Gastrocnemius medialis (tissue), 4 donors: ENCODE results near the gene CLDN6.

ENCODE experiments used
- CTCF ChIP-seq, 5 experiments: fragments of 450-650 bp in 3 of 5; fragments of 200-600 bp in 2 of 5; sonication (generic) in 2 of 5; IDR thresholded peaks in 4 of 5; conservative IDR thresholded peaks in 1 of 5; 1 replicate in 4 of 5; 2 replicates in 1 of 5; pipeline ENCODE4 v1.5.1; 2016 to 2019; ENCODE audit warnings: antibody characterized with exemption in 5 of 5, mild to moderate bottlenecking in 3 of 5, moderate library complexity in 3 of 5
- POLR2A ChIP-seq, 2 donors: fragments of 450-650 bp; IDR thresholded peaks; one replicate each; pipeline ENCODE4 v1.6.1; 2017; ENCODE audit warnings: antibody characterized with exemption in 2 of 2, mild to moderate bottlenecking in 2 of 2, moderate library complexity in 2 of 2

- TF ChIP-seq CTCF (IDR thresholded peaks at IDR 0.05 in 4 of 5, conservative IDR thresholded peaks at IDR 0.05 in 1 of 5) (no peak), POLR2A (IDR thresholded peaks at IDR 0.05) (no peak)
Measured at GRCh38 chr16:2968368-2968737, 49.6 kb downstream of the CLDN6 start.
